Loucy (cell line): ENCODE measurements around the gene CLCN2.

Experiments
- H2AFZ ChIP-seq: fragments of 200-600 bp; sonication (generic); 2 replicates; pipeline ENCODE4 v1.6.0; 2016; ENCODE audit warnings: antibody characterized with exemption, mild to moderate bottlenecking, low read length, moderate library complexity
- H3F3A ChIP-seq: fragments of 200-600 bp; 2 replicates; pipeline ENCODE4 v1.6.0; 2016; ENCODE audit warnings: antibody characterized with exemption, low read depth, mild to moderate bottlenecking
- H3K27me3 ChIP-seq: fragments of 200-600 bp; sonication (generic); 2 replicates; pipeline ENCODE4 v1.6.1; 2014; ENCODE audit warnings: low read length, mild to moderate bottlenecking; ENCODE audit not compliant: insufficient read depth, poor library complexity, severe bottlenecking
- H3K36me3 ChIP-seq: fragments of 200-600 bp; sonication (generic); 2 replicates; pipeline ENCODE4 v1.6.1; 2016; ENCODE audit warnings: low read length; ENCODE audit not compliant: insufficient read depth
- H3K4me1 ChIP-seq: fragments of 200-600 bp; sonication (generic); 2 replicates; pipeline ENCODE4 v1.5.1; 2014; ENCODE audit warnings: low read length, mild to moderate bottlenecking; ENCODE audit not compliant: insufficient read depth, poor library complexity, severe bottlenecking
- H3K4me2 ChIP-seq: fragments of 200-600 bp; sonication (generic); 2 replicates; pipeline ENCODE4 v1.6.0; 2014; ENCODE audit warnings: antibody characterized with exemption, low read length, low read depth, mild to moderate bottlenecking; ENCODE audit not compliant: poor library complexity, severe bottlenecking
- H3K4me3 ChIP-seq: fragments of 200-600 bp; sonication (generic); 2 replicates; pipeline ENCODE4 v1.5.1; 2014; ENCODE audit warnings: low read length, mild to moderate bottlenecking, mixed read lengths; ENCODE audit not compliant: poor library complexity, severe bottlenecking
- H3K79me2 ChIP-seq: fragments of 200-600 bp; sonication (generic); 2 replicates; pipeline ENCODE4 v1.6.1; 2014; ENCODE audit warnings: low read length; ENCODE audit not compliant: insufficient read depth
- H3K9ac ChIP-seq: fragments of 200-600 bp; sonication (generic); 2 replicates; pipeline ENCODE4 v1.6.0; 2014; ENCODE audit warnings: mild to moderate bottlenecking, low read depth, low read length, moderate library complexity; ENCODE audit not compliant: poor library complexity, severe bottlenecking
- H3K9me2 ChIP-seq: fragments of 200-600 bp; sonication (generic); replicated peaks from 2 replicates; pipeline ENCODE4 v1.6.1; 2016; ENCODE audit warnings: low read depth, low read length, mixed read lengths
- H3K9me3 ChIP-seq: fragments of 200-600 bp; sonication (generic); 2 replicates; pipeline ENCODE4 v1.6.1; 2014; ENCODE audit warnings: mild to moderate bottlenecking, antibody characterized with exemption, low read length, low read depth; ENCODE audit not compliant: insufficient read depth
- H4K20me1 ChIP-seq: fragments of 200-600 bp; sonication (generic); 2 replicates; pipeline ENCODE4 v1.6.0; 2014; ENCODE audit warnings: antibody characterized with exemption, low read length, mild to moderate bottlenecking; ENCODE audit not compliant: insufficient read depth, poor library complexity, severe bottlenecking
- EZH2phosphoT487 ChIP-seq: fragments of 200-600 bp; IDR thresholded peaks from 2 replicates; pipeline ENCODE4 v1.6.1; 2018; ENCODE audit warnings: antibody characterized with exemption, mild to moderate bottlenecking, moderate library complexity, borderline replicate concordance
- TF ChIP-seq, protein P1 (sequence below): fragments of 200-600 bp; sonication (generic); conservative IDR thresholded peaks from 2 replicates; pipeline ENCODE4 v1.5.1; 2014; ENCODE audit warnings: mild to moderate bottlenecking, antibody characterized with exemption, low read length

Gene CLCN2

DNA sequence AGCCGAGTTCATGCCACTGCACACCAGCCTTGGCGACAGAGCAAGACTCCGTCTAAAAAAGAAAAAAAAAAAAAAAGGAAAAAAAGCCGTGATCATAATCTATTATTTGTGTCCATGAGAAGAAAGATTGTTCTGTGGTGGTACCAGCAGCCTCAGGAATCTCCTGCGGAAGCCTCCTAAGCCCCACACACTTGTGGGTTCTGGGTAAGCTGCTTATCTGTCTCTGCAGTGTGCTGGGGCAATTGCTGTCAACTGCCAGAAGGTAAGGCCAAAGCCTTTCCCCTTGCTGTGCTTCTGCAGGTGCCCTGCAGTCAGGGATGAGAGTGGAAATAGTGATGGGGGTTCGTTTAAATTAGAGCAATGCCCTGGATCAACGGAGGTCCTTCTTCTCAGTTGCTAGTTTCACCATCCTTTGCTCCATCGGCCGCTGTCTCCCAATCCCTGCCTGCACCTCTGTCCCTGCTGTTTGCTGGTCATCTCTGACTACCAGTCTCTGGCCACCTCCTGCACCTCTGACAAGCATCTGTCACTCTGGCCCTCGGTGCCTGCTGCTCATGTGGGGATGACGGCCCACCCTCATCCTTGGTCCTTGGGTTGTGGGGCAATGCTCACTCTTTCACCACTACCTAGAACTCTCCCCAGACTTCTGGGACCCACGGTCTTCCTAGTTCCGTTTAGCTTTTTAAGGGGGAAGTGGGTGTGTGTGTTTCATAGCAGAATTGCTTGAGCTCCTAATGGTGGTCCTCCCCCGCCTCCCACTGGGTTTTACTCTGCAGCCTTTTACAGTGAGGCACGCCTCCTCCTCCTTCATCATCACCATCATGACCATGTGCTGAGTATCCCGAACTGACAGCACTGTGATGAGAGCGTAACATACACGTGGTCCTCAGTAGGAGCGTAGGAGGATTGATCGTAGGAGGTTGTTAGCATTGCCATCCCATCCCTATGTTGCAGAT is 43.9 kb upstream of the CLCN2 start:
- Histone ChIP-seq H3F3A (no peaks in the 10 kb centered on the region), H3K9ac (no peak overlapping the region), H3K9me3 (no peaks in the 10 kb centered on the region), H4K20me1 (no peaks in the 10 kb centered on the region), H3K4me1 (no peaks in the 10 kb centered on the region), H2AFZ (no peak overlapping the region), H3K36me3 (no peaks in the 10 kb centered on the region), H3K27me3 (no peaks in the 10 kb centered on the region), H3K4me3 (no peak overlapping the region), H3K9me2 (no peaks in the 10 kb centered on the region), H3K79me2 (no peaks in the 10 kb centered on the region), H3K4me2 (no peak overlapping the region)
- no peak for TF ChIP-seq EZH2phosphoT487
- TF ChIP-seq, protein P1, sequence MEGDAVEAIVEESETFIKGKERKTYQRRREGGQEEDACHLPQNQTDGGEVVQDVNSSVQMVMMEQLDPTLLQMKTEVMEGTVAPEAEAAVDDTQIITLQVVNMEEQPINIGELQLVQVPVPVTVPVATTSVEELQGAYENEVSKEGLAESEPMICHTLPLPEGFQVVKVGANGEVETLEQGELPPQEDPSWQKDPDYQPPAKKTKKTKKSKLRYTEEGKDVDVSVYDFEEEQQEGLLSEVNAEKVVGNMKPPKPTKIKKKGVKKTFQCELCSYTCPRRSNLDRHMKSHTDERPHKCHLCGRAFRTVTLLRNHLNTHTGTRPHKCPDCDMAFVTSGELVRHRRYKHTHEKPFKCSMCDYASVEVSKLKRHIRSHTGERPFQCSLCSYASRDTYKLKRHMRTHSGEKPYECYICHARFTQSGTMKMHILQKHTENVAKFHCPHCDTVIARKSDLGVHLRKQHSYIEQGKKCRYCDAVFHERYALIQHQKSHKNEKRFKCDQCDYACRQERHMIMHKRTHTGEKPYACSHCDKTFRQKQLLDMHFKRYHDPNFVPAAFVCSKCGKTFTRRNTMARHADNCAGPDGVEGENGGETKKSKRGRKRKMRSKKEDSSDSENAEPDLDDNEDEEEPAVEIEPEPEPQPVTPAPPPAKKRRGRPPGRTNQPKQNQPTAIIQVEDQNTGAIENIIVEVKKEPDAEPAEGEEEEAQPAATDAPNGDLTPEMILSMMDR: no peak

DNA sequence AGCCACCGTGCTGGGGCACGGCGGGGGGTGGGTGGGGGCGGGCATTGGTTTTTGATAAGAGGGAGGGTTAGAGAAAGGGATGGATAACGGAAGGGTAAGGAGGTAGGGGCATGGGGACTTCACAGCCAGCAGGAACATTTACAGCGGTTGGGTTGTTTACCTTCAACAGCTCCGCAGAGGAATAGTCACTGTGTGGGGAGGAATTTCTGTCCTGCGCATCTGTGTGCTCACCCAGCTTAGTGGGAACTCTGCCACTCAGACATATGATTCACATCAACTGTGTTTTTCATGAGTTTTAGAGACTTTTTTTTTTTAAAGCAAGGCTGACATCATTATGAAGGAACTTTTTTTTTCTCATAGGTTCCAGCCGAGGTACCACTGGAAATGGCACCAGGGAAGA is 38.0 kb upstream of the CLCN2 start:
- no peaks in the 10 kb centered on the region for H4K20me1 ChIP-seq
- no peaks in the 10 kb centered on the region for H3K9me2 ChIP-seq
- no peaks in the 10 kb centered on the region for H3K9me3 ChIP-seq
- H3K4me1 ChIP-seq: no peaks in the 10 kb centered on the region
- no peak overlapping the region for H3K9ac ChIP-seq
- H3K27me3 ChIP-seq: no peaks in the 10 kb centered on the region
- no peak overlapping the region for H3K4me3 ChIP-seq
- no peaks in the 10 kb centered on the region for H3K79me2 ChIP-seq
- TF ChIP-seq EZH2phosphoT487: no peak
- TF ChIP-seq, protein P1: no peak
- H3K36me3 ChIP-seq: no peaks in the 10 kb centered on the region
- no peaks in the 10 kb centered on the region for H3F3A ChIP-seq
- no peak overlapping the region for H2AFZ ChIP-seq
- H3K4me2 ChIP-seq: no peak overlapping the region

DNA sequence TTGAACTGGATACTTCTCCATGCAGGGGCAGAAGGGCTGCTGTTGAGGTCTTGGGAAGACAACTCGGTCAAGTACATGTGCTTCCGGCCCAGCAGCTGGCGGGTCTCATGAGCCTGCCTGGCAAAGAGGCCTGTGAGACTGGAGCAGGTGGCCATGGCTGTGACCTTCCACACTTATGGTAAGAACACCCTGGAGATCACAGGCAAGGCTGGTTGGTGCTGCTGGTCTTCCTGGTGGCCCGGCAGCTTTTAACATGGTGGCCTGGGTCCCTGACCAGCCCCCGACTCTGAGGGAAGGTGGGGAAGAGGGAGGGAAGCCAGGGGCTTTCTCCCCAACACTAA is 33.9 kb upstream of the CLCN2 start:
- Histone ChIP-seq H3K4me2 (no peak overlapping the region), H4K20me1 (no peaks in the 10 kb centered on the region), H3F3A (no peaks in the 10 kb centered on the region), H3K9me3 (no peaks in the 10 kb centered on the region), H3K27me3 (no peaks in the 10 kb centered on the region), H3K9me2 (no peaks in the 10 kb centered on the region), H3K9ac (no peak overlapping the region), H3K4me3 (no peak overlapping the region), H3K4me1 (no peaks in the 10 kb centered on the region), H3K36me3 (no peaks in the 10 kb centered on the region), H2AFZ (no peak overlapping the region), H3K79me2 (no peaks in the 10 kb centered on the region)
- TF ChIP-seq EZH2phosphoT487: no peak
- TF ChIP-seq, protein P1: no peak
